ENCODE measurements around the gene ABCA7. TPM values are rescaled to one million over a fixed set of nuclear protein-coding genes. Genes with fewer than 3 reads are reported as not detected.

Gene ABCA7
- total RNA-seq, 2 donors from 2014 or later = 21.8 to 31.2 TPM

GRCh38 chr19:998064-998463 lies 41.8 kb upstream of the ABCA7 start:
- no peak for ATAC-seq (replicated peaks)
- Mint-ChIP-seq H3K4me3 (no peak overlapping the region), H3K9me3 (no peaks in the 10 kb centered on the region), H3K27ac (no peak overlapping the region), H3K4me1 (peaks cover 5% of the 10 kb centered on the region), H3K27me3 (peaks cover 17% of the 10 kb centered on the region), H3K36me3 (ENCODE audit: low read depth) (peaks cover 11% of the 10 kb centered on the region)

- no peak for ATAC-seq (replicated peaks)
- Mint-ChIP-seq H3K9me3 (no peaks in the 10 kb centered on the region), H3K27ac (no peak overlapping the region), H3K36me3 (ENCODE audit: low read depth) (peaks cover 6% of the 10 kb centered on the region), H3K4me3 (peak overlapping the region; percentile 19), H3K27me3 (peaks cover 17% of the 10 kb centered on the region), H3K4me1 (peaks cover 5% of the 10 kb centered on the region)
Measured at GRCh38 chr19:999379-999719, 40.6 kb upstream of the ABCA7 start.

- H3K4me3 Mint-ChIP-seq = peak within 1 kb of the TSS; percentile 19
- H3K4me1 Mint-ChIP-seq = peaks cover 5% of the 10 kb centered on the region
- H3K27ac Mint-ChIP-seq = no peak within 1 kb of the TSS
- peaks cover 17% of the 10 kb centered on the region for H3K27me3 Mint-ChIP-seq
- ATAC-seq (replicated peaks) = peak; percentile 67
- peaks cover 6% of the 10 kb centered on the region for H3K36me3 Mint-ChIP-seq (ENCODE audit: low read depth)
- no peaks in the 10 kb centered on the region for H3K9me3 Mint-ChIP-seq
Measured at GRCh38 chr19:1000095-1000494, 39.8 kb upstream of the ABCA7 start, which contains the start of gene GRIN3B. Gene GRIN3B, plus strand, starts transcription at chr19:1000419. Its CDS starts 19 bp downstream, at chr19:1000438.

GRCh38 chr19:1000591-1001537 lies 39.0 kb upstream of the ABCA7 start:
- Mint-ChIP-seq H3K27ac (no peak overlapping the region), H3K27me3 (peaks cover 17% of the 10 kb centered on the region), H3K4me1 (peaks cover 5% of the 10 kb centered on the region), H3K36me3 (ENCODE audit: low read depth) (peaks cover 6% of the 10 kb centered on the region), H3K9me3 (no peaks in the 10 kb centered on the region), H3K4me3 (no peak overlapping the region)
- ATAC-seq (replicated peaks) = no peak

GRCh38 chr19:1001538-1002166 lies 38.3 kb upstream of the ABCA7 start:
- H3K27ac Mint-ChIP-seq = no peak overlapping the region
- ATAC-seq (replicated peaks) = peak; percentile 75
- H3K4me1 Mint-ChIP-seq = peaks cover 5% of the 10 kb centered on the region
- peaks cover 6% of the 10 kb centered on the region for H3K36me3 Mint-ChIP-seq (ENCODE audit: low read depth)
- no peaks in the 10 kb centered on the region for H3K9me3 Mint-ChIP-seq
- peaks cover 17% of the 10 kb centered on the region for H3K27me3 Mint-ChIP-seq
- no peak overlapping the region for H3K4me3 Mint-ChIP-seq

GRCh38 chr19:1002600-1002999 lies 37.3 kb upstream of the ABCA7 start:
- Mint-ChIP-seq H3K4me3 (no peak overlapping the region), H3K27ac (no peak overlapping the region), H3K9me3 (no peaks in the 10 kb centered on the region), H3K36me3 (ENCODE audit: low read depth) (peaks cover 6% of the 10 kb centered on the region), H3K4me1 (peaks cover 5% of the 10 kb centered on the region), H3K27me3 (peaks cover 17% of the 10 kb centered on the region)
- ATAC-seq (replicated peaks) = no peak

GRCh38 chr19:1003283-1003682 lies 36.6 kb upstream of the ABCA7 start:
- H3K4me1 Mint-ChIP-seq = peaks cover 5% of the 10 kb centered on the region
- H3K36me3 Mint-ChIP-seq (ENCODE audit: low read depth) = peaks cover 6% of the 10 kb centered on the region
- H3K4me3 Mint-ChIP-seq = no peak overlapping the region
- ATAC-seq (replicated peaks) = no peak
- H3K9me3 Mint-ChIP-seq = no peaks in the 10 kb centered on the region
- no peak overlapping the region for H3K27ac Mint-ChIP-seq
- H3K27me3 Mint-ChIP-seq = peaks cover 17% of the 10 kb centered on the region

GRCh38 chr19:1004204-1004802 lies 35.6 kb upstream of the ABCA7 start:
- Mint-ChIP-seq H3K4me3 (no peak overlapping the region), H3K36me3 (ENCODE audit: low read depth) (peaks cover under 1% of the 10 kb centered on the region), H3K27me3 (peaks cover 10% of the 10 kb centered on the region), H3K4me1 (peaks cover 5% of the 10 kb centered on the region), H3K9me3 (no peaks in the 10 kb centered on the region), H3K27ac (no peak overlapping the region)
- ATAC-seq (replicated peaks) = no peak

GRCh38 chr19:1004803-1005664 lies 34.9 kb upstream of the ABCA7 start:
- Mint-ChIP-seq H3K27me3 (peaks cover 8% of the 10 kb centered on the region), H3K4me1 (peaks cover 5% of the 10 kb centered on the region), H3K4me3 (no peak overlapping the region), H3K9me3 (no peaks in the 10 kb centered on the region), H3K36me3 (ENCODE audit: low read depth) (no peaks in the 10 kb centered on the region), H3K27ac (no peak overlapping the region)
- no peak for ATAC-seq (replicated peaks)

GRCh38 chr19:1006711-1007398 lies 33.1 kb upstream of the ABCA7 start:
- Mint-ChIP-seq H3K36me3 (ENCODE audit: low read depth) (no peaks in the 10 kb centered on the region), H3K4me3 (no peak overlapping the region), H3K9me3 (no peaks in the 10 kb centered on the region), H3K27me3 (peaks cover 5% of the 10 kb centered on the region), H3K27ac (no peak overlapping the region), H3K4me1 (peaks cover 5% of the 10 kb centered on the region)
- no peak for ATAC-seq (replicated peaks)

- Mint-ChIP-seq H3K9me3 (no peaks in the 10 kb centered on the region), H3K27ac (no peak overlapping the region), H3K36me3 (ENCODE audit: low read depth) (no peaks in the 10 kb centered on the region), H3K4me3 (no peak overlapping the region), H3K4me1 (peaks cover 2% of the 10 kb centered on the region), H3K27me3 (peaks cover 2% of the 10 kb centered on the region)
- ATAC-seq (replicated peaks) = no peak
Measured at GRCh38 chr19:1007399-1008251, 32.3 kb upstream of the ABCA7 start.

GRCh38 chr19:1008268-1009040 lies 31.5 kb upstream of the ABCA7 start:
- Mint-ChIP-seq H3K36me3 (ENCODE audit: low read depth) (no peaks in the 10 kb centered on the region), H3K27me3 (no peaks in the 10 kb centered on the region), H3K4me1 (no peaks in the 10 kb centered on the region), H3K27ac (no peak overlapping the region), H3K4me3 (no peak overlapping the region), H3K9me3 (no peaks in the 10 kb centered on the region)
- ATAC-seq (replicated peaks) = no peak
